Tibial nerve (tissue), 4 donors: ENCODE measurements around the gene TGFB3.

Experiments
- CTCF ChIP-seq, 5 experiments: fragments of 200-600 bp in 3 of 5; fragments of 450-650 bp in 2 of 5; sonication (generic) in 3 of 5; IDR thresholded peaks; one replicate each; pipeline ENCODE4 v1.5.1; 2016 to 2019; ENCODE audit warnings: antibody characterized with exemption in 5 of 5, mild to moderate bottlenecking in 3 of 5, moderate library complexity in 2 of 5
- EP300 ChIP-seq, 2 donors: sonication (generic); formaldehyde crosslinking; IDR thresholded peaks; one replicate each; pipeline ENCODE4 v1.6.1; 2017; ENCODE audit warnings: antibody characterized with exemption in 2 of 2, mild to moderate bottlenecking in 1 of 2
- POLR2A ChIP-seq, 2 donors: fragments of 450-650 bp; IDR thresholded peaks; one replicate each; pipeline ENCODE4 v1.6.1; 2017; ENCODE audit warnings: antibody characterized with exemption in 2 of 2, mild to moderate bottlenecking in 2 of 2, moderate library complexity in 2 of 2

GRCh38 chr14:76006253-76006652 is 24.5 kb upstream of the TGFB3 start:
- TF ChIP-seq CTCF (IDR thresholded peaks at IDR 0.05), result no peak
- no peak for TF ChIP-seq EP300 (IDR thresholded peaks at IDR 0.05)
- no peak for TF ChIP-seq POLR2A (IDR thresholded peaks at IDR 0.05)
